ENCODE measurements around the gene UVSSA. TPM values are rescaled to one million over a fixed set of nuclear protein-coding genes. Genes with fewer than 3 reads are reported as not detected.
"Not testable (repeated sequence)": the region's sequence is repeated elsewhere in the genome, so short reads cannot be mapped to it uniquely, and the experiment has no call there.

UVSSA gene
- total RNA-seq, 1 donor from 2014 or later, result 48.1 TPM

DNA sequence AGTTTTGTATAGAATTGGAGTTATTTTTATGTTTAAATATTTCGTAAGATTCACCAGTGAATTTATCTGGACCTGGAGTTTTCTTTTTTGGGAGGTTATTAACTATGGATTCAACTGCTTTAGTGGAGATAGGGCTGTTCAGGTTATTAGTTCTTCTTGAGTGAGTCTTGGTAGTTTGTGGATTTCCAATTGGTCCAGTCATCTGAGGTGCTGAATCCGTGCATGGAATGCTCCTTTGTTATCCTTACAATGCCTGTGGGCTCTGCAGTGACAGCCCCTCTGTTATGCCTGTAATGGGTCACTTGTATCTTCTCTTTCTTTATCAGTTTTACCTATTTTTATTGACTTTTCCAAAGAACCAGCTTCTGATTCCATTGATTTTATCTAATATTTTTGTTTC is 74.6 kb downstream of the UVSSA start:
- no peak for DNase-seq (ENCODE audit: low spot score)

DNA sequence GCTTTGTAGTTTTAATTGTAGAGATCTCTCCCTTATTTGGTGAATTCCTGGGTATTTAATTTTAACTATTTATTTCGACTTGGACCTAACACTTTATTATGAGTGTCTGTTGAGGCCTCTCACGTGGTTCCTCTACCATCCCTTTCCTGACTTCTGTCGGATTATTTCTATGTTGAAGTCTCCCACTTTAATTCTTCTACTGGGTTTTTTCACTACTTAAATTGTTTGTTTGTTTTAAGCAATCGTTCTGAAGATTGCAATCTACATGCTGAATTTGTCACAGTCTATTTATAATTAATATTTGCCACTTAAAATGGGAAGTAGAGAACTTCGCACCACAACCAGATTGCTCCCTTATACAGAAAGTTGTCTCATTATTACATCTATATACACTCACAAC is 80.0 kb downstream of the UVSSA start:
- DNase-seq (ENCODE audit: low spot score), result no peak

DNA sequence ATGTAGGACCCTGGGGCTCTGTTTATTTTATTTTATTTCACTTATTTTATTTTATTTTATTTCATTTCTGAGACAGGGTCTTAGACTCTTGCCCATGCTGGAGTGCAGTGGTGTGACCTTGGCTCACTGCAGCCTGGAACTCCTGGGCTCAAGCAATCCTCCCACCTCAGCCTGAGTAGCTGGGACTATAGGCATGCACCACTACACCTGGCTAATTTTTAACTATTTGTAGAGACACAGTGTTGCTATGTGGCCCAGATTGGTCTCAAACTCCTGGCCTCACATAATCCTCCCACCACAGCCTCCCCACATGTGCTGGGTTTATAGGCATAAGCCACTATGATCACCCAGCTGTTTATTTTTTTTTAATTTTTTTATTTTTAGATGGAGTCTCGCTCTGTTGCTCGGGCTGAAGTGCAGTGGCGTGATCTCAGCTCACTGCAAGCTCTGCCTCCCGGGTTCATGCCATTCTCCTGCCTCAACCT is 96.7 kb downstream of the UVSSA start:
- DNase-seq (ENCODE audit: low spot score), result not testable (repeated sequence)

Other genes with a start within 250 kb of the UVSSA start
- gene RNF212, start 233.6 kb upstream of the UVSSA start, total RNA-seq, result 5.1 TPM
- gene SPON2, start 174.6 kb upstream of the UVSSA start, total RNA-seq, result 36.6 TPM
- 171 TPM for gene CTBP1, start 98.1 kb upstream of the UVSSA start, total RNA-seq
- 75.3 TPM for gene MAEA, start 57.3 kb upstream of the UVSSA start, total RNA-seq
- gene NKX1-1, start 59.2 kb downstream of the UVSSA start, total RNA-seq, result not detected